ENCODE results near the gene STX16. TPM values are rescaled to one million over a fixed set of nuclear protein-coding genes. Genes with fewer than 3 reads are reported as not detected.
A peak's percentile ranks its signal among the peaks of the same experiment; 100 is the strongest.

The STX16 gene, protein sequence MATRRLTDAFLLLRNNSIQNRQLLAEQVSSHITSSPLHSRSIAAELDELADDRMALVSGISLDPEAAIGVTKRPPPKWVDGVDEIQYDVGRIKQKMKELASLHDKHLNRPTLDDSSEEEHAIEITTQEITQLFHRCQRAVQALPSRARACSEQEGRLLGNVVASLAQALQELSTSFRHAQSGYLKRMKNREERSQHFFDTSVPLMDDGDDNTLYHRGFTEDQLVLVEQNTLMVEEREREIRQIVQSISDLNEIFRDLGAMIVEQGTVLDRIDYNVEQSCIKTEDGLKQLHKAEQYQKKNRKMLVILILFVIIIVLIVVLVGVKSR
- 60.1 TPM for polyA plus RNA-seq (2012; ENCODE audit: insufficient read length, low read depth)

DNA sequence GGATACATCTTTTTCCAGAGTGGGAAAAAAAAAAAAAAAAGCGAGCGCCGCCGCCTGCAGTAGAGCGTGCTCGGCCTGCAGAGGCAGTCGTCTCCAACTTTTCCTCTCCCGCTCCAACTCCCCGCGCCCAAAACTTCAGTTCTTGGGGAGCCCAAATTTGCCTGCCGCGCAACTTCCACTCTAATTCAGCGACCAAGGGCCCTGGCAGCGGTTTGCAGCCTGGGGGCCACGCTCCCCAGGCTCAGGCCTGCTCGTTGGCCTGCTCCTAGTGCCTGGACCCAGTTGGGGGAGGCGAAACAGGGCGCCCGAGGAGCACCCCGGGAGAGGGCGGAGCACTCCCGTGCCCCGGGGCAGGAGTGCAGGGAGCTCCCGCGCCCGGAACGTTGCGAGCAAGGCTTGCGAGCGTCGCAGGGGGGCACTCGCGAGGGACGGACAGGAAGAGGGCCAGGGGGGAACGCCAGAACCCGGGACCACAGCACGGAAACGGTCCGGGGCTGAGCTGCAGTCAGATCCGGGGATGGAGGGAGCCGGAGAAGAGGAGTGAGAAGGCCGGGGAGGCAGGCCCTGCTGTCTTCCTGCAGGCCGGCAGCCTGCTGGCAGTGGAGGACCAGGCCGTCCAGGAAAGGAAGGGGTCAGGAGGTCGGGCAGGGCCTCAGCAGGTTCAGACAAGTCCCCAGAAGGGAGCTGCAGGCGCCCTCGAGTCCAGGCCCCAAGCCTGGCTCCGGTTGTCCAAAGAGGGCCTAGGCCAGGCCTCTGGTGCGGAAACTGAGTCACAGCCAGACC lies at the start of gene STX16:
Gene STX16, plus strand, starts transcription at position 508 of the 783 bp plus-strand sequence. CDS start 724 bp downstream, outside the sequence.
- TF ChIP-seq POLR2AphosphoS5 (IDR thresholded peaks at IDR 0.05; ENCODE audit: low read depth, low read length) (peak; percentile 74), TAF1 (IDR thresholded peaks at IDR 0.05; ENCODE audit: borderline replicate concordance, insufficient read depth, low read length) (peak; percentile 95), SIN3A (IDR thresholded peaks at IDR 0.05; ENCODE audit: borderline replicate concordance, insufficient read depth, low read length) (peak; percentile 95), FOXP2 (optimal IDR thresholded peaks at IDR 0.05; ENCODE audit: borderline replicate concordance, extremely low read depth, extremely low read length, insufficient read depth) (peak; percentile 99)
- TF ChIP-seq, protein P1, sequence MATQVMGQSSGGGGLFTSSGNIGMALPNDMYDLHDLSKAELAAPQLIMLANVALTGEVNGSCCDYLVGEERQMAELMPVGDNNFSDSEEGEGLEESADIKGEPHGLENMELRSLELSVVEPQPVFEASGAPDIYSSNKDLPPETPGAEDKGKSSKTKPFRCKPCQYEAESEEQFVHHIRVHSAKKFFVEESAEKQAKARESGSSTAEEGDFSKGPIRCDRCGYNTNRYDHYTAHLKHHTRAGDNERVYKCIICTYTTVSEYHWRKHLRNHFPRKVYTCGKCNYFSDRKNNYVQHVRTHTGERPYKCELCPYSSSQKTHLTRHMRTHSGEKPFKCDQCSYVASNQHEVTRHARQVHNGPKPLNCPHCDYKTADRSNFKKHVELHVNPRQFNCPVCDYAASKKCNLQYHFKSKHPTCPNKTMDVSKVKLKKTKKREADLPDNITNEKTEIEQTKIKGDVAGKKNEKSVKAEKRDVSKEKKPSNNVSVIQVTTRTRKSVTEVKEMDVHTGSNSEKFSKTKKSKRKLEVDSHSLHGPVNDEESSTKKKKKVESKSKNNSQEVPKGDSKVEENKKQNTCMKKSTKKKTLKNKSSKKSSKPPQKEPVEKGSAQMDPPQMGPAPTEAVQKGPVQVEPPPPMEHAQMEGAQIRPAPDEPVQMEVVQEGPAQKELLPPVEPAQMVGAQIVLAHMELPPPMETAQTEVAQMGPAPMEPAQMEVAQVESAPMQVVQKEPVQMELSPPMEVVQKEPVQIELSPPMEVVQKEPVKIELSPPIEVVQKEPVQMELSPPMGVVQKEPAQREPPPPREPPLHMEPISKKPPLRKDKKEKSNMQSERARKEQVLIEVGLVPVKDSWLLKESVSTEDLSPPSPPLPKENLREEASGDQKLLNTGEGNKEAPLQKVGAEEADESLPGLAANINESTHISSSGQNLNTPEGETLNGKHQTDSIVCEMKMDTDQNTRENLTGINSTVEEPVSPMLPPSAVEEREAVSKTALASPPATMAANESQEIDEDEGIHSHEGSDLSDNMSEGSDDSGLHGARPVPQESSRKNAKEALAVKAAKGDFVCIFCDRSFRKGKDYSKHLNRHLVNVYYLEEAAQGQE (IDR thresholded peaks at IDR 0.05; ENCODE audit: insufficient read depth in 1 of 2, low read depth in 2 of 2, low read length in 2 of 2), result peak in 1 of 2 experiments; percentile 70; a peak in 1 of 4 replicates

DNA sequence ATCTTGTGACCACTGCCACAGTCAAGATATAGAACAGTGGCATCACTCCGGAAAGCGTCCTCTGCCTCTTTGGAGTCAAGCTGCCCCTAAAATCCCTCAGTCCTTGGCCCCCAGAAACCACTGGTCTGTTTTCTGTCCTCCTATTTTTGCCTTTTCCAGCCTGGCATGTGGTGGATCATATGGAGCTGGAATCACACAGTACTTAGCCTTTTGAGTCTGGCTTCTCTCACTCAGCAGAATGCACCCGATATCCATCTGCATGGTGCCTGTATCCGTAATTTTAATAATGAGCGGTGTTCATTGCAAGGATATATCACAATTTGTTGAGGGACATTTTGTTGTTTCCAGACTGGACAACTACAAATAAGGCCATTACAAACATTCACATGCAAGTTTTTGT lies 49.0 kb upstream of the STX16 start:
- no peak for TF ChIP-seq SIN3A (IDR thresholded peaks at IDR 0.05; ENCODE audit: borderline replicate concordance, insufficient read depth, low read length)
- no peak for TF ChIP-seq POLR2AphosphoS5 (IDR thresholded peaks at IDR 0.05; ENCODE audit: low read depth, low read length)
- TF ChIP-seq TAF1 (IDR thresholded peaks at IDR 0.05; ENCODE audit: borderline replicate concordance, insufficient read depth, low read length), result no peak
- TF ChIP-seq, protein P1 (IDR thresholded peaks at IDR 0.05; ENCODE audit: insufficient read depth in 1 of 2, low read depth in 2 of 2, low read length in 2 of 2), result no peak
- no peak for TF ChIP-seq FOXP2 (optimal IDR thresholded peaks at IDR 0.05; ENCODE audit: borderline replicate concordance, extremely low read depth, extremely low read length, insufficient read depth)

DNA sequence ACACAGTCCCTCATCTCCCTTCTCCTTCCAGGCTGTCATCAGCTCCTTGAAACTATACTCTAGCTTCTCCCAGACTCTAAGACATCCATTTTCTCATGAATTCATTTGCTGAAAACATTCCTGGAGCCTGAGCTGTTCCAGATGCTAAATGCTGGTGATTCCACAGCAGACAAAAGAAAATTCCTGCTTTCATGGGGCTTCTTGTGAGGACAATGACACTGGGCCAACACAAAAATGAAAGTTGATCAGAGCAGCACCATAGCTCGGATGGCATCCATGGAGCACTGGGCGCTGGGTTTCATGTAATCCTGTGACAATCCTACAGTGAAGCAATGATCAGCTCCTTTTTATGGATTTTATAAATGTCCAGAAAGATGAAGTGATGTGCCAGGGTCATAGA lies 47.4 kb upstream of the STX16 start:
- TF ChIP-seq SIN3A (IDR thresholded peaks at IDR 0.05; ENCODE audit: borderline replicate concordance, insufficient read depth, low read length), result no peak
- TF ChIP-seq FOXP2 (optimal IDR thresholded peaks at IDR 0.05; ENCODE audit: borderline replicate concordance, extremely low read depth, extremely low read length, insufficient read depth), result no peak
- no peak for TF ChIP-seq TAF1 (IDR thresholded peaks at IDR 0.05; ENCODE audit: borderline replicate concordance, insufficient read depth, low read length)

DNA sequence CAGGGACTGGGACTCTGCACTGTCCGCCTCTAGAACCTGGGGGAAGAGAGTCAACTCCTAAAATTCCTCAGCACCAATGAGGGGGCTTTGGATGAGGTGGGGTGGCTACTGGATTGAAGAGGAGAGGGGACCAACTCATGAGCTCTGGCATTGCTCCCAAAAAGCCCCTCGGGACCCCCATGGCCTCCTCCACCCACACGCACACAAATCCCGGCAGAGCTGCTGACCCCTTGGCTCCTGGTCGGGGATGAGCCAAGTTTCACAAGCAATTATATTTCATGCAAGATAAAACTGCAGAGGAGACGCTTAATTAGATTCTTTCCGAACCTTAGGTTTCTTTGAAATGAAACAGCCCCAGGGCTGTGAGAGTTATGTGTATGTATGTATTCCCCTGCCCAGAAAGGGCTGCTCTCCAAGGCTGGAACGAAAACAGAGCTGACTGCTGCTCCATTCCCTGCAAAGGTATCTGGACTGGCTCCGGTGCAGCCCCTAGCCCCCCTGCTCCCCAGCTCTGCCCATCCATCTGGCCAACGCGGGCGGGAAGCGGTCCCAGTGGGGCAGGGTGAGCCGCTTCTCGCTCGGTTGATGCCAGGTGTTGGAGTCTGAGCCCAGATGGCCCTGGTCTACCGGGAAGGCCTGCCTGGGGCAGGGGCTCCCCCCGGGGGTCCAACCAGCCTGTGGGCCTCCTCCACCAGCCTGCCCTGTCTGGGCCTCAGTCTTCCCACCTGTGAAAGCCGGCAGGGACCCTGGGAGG lies 46.8 kb upstream of the STX16 start:
- TF ChIP-seq FOXP2 (optimal IDR thresholded peaks at IDR 0.05; ENCODE audit: borderline replicate concordance, extremely low read depth, extremely low read length, insufficient read depth), result no peak
- TF ChIP-seq, protein P1 (IDR thresholded peaks at IDR 0.05; ENCODE audit: insufficient read depth in 1 of 2, low read depth in 2 of 2, low read length in 2 of 2), result no peak
- TF ChIP-seq POLR2AphosphoS5 (IDR thresholded peaks at IDR 0.05; ENCODE audit: low read depth, low read length), result no peak
- no peak for TF ChIP-seq SIN3A (IDR thresholded peaks at IDR 0.05; ENCODE audit: borderline replicate concordance, insufficient read depth, low read length)
- TF ChIP-seq TAF1 (IDR thresholded peaks at IDR 0.05; ENCODE audit: borderline replicate concordance, insufficient read depth, low read length), result no peak

Data from PFSK-1 (cell line).